HEK293T (cell line): ENCODE results near the gene DPY30.

Experiments used
- BHLHE40 ChIP-seq: fragments of 450-650 bp; IDR thresholded peaks from 2 replicates; pipeline ENCODE4 v1.6.1; 2016; ENCODE audit warnings: mild to moderate bottlenecking, moderate library complexity, borderline replicate concordance
- CTBP1 ChIP-seq: fragments of 450-650 bp; IDR thresholded peaks from 2 replicates; pipeline ENCODE4 v1.6.1; 2016; ENCODE audit warnings: borderline replicate concordance
- FOXK2 ChIP-seq: fragments of 450-650 bp; IDR thresholded peaks from 2 replicates; pipeline ENCODE4 v1.6.1; 2016; ENCODE audit warnings: mild to moderate bottlenecking
- FOXM1 ChIP-seq: fragments of 450-650 bp; IDR thresholded peaks from 2 replicates; pipeline ENCODE4 v1.6.1; 2017; ENCODE audit warnings: mild to moderate bottlenecking, borderline replicate concordance
- SP1 ChIP-seq: fragments of 450-650 bp; IDR thresholded peaks from 2 replicates; pipeline ENCODE4 v1.6.1; 2017

DNA sequence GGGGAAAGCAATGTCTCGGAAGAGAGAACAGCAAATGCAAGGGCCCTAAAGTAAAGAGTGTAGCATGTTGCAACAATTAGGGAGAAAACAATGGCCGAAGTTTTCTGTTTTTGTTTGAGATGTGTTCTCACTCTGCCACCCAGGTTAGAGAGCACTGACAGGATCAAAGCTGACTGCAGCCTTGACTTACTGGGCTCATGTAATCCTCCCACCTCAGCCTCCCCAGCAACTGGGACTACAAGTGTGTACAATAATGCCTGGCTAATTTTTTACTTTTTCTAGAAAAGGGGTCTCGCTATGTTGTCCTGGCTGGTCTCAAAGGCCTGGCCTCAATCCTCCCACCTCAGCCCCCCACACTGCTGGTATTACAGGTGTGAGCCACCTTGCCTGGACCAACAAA lies 52.7 kb downstream of the DPY30 start:
- TF ChIP-seq FOXK2 = no peak
- TF ChIP-seq SP1 = no peak
- no peak for TF ChIP-seq CTBP1
- no peak for TF ChIP-seq FOXM1
- TF ChIP-seq BHLHE40 = no peak
